ENCODE results near the gene UBL4A.

Gene UBL4A

DNA sequence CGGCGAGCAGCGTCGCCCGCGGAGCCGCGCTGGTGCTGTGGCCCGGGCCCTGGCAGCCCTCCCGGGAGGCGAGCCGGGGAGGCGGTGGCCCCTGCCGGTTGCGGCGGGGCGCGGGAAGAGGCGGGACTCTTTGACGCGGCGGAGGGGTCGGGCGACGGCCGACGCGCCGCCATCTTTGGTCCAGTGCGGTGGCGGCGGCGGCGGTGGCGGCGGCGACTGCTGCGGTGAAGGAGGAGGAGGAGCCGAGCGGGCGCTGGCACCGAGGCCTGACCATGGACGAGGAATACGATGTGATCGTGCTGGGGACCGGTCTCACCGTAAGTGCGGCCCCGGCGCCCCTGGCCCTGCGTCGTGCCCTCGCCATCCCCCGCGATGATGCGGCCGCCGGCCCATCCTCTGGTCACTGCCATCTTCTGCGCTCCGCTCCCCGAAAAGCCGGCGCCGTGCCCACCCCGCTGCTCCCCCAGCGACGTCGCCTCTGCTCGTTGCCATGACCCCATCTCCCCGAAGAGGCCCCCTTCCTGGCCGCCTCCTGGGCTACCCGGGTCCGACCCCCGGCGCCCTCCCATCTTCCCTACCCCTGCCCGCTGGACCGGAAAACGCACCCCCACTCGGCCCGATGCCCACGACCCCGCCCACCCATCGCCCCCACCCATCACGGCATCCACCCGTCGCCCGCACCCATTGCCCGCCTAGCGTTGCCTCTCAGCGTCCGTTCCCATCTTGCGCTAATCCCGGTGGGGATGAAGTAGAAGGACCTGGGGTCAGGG, 49.2 kb downstream of the UBL4A start, which contains the start of gene GDI1:
Gene GDI1 (plus strand): TSS at position 172 of the 770 bp plus-strand sequence. CDS start 101 bp downstream, at position 273.
- peak; percentile 14 for DNase-seq

GRCh38 chrX:154436374-154436982, 49.9 kb downstream of the UBL4A start:
- DNase-seq: no peak

DNA sequence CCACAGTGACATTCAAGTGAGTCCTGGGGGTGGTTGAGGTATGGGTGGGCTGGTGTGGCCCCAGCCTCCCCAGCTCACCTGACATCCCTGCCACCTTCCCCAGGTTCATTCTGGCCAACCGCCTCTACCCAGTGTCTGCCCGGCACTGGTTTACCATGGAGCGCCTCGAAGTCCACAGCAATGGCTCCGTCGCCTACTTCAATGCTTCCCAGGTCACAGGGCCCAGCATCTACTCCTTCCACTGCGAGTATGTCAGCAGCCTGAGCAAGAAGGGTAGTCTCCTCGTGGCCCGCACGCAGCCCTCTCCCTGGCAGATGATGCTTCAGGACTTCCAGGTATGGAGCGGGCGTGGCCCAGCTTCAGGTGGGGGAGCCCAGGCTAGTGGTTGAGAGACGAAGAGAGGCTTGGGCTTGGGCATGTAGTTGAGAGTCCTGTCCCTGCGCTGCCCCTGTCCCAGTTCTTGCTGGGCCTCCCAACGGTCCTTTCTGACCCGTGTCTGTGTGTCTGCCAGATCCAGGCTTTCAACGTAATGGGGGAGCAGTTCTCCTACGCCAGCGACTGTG, 51.2 kb downstream of the UBL4A start:
- DNase-seq: no peak

- DNase-seq: no peak
Observed at GRCh38 chrX:154434394-154435168, 51.8 kb downstream of the UBL4A start.
